Gastrocnemius medialis (tissue), 4 donors: ENCODE measurements around the gene HBA1.
"Not testable (repeated sequence)": the region's sequence is repeated elsewhere in the genome, so short reads cannot be mapped to it uniquely, and the experiment has no call there.

Source experiments
- CTCF ChIP-seq, 5 experiments: fragments of 450-650 bp in 3 of 5; fragments of 200-600 bp in 2 of 5; sonication (generic) in 2 of 5; IDR thresholded peaks in 4 of 5; conservative IDR thresholded peaks in 1 of 5; 1 replicate in 4 of 5; 2 replicates in 1 of 5; pipeline ENCODE4 v1.5.1; 2016 to 2019; ENCODE audit warnings: antibody characterized with exemption in 5 of 5, mild to moderate bottlenecking in 3 of 5, moderate library complexity in 3 of 5
- POLR2A ChIP-seq, 2 donors: fragments of 450-650 bp; IDR thresholded peaks; one replicate each; pipeline ENCODE4 v1.6.1; 2017; ENCODE audit warnings: antibody characterized with exemption in 2 of 2, mild to moderate bottlenecking in 2 of 2, moderate library complexity in 2 of 2

- TF ChIP-seq POLR2A (IDR thresholded peaks at IDR 0.05); CTCF (IDR thresholded peaks at IDR 0.05 in 4 of 5, conservative IDR thresholded peaks at IDR 0.05 in 1 of 5): not testable (repeated sequence)
Observed at GRCh38 chr16:163139-163538, 13.3 kb upstream of the HBA1 start.
